ENCODE measurements around the gene NOTCH1.

GRCh38 chr9:136510561-136510960 lies 35.3 kb downstream of the NOTCH1 start:
- TF ChIP-seq CTCF (IDR thresholded peaks at IDR 0.05) = no peak
- TF ChIP-seq POLR2A (IDR thresholded peaks at IDR 0.05) = no peak

All from thyroid gland (tissue), 4 donors.